ENCODE measurements around the gene TMEM141.

Gene TMEM141

GRCh38 chr9:136838314-136839228 is 47.4 kb downstream of the TMEM141 start:
- Histone ChIP-seq H3K4me2 (no peak overlapping the region), H3K9ac (no peak overlapping the region), H4K20me1 (ENCODE audit: insufficient read depth) (no peaks in the 10 kb centered on the region), H2AFZ (ENCODE audit: low read depth) (no peak overlapping the region), H3K27me3 (ENCODE audit: insufficient read depth, low read depth) (no peaks in the 10 kb centered on the region), H3K36me3 (ENCODE audit: insufficient read depth) (no peaks in the 10 kb centered on the region), H3K27ac (no peak overlapping the region), H3K79me2 (ENCODE audit: insufficient read depth, low read depth) (no peaks in the 10 kb centered on the region), H3K4me1 (ENCODE audit: low read depth, poor library complexity, severe bottlenecking) (peaks cover 24% of the 10 kb centered on the region), H3K4me3 (IDR thresholded peaks at IDR 0.05; ENCODE audit: insufficient read depth, low read depth, low read length) (no peak overlapping the region)
- TF ChIP-seq CTCF (conservative IDR thresholded peaks at IDR 0.05; ENCODE audit: low read depth, low read length): no peak

GRCh38 chr9:136839229-136840139 is 48.3 kb downstream of the TMEM141 start:
- H3K4me3 ChIP-seq (IDR thresholded peaks at IDR 0.05; ENCODE audit: insufficient read depth, low read depth, low read length): no peak overlapping the region
- no peaks in the 10 kb centered on the region for H3K36me3 ChIP-seq (ENCODE audit: insufficient read depth)
- H3K4me2 ChIP-seq: no peak overlapping the region
- TF ChIP-seq CTCF (conservative IDR thresholded peaks at IDR 0.05; ENCODE audit: low read depth, low read length): no peak
- no peaks in the 10 kb centered on the region for H3K79me2 ChIP-seq (ENCODE audit: insufficient read depth, low read depth)
- no peaks in the 10 kb centered on the region for H4K20me1 ChIP-seq (ENCODE audit: insufficient read depth)
- peaks cover 29% of the 10 kb centered on the region for H3K4me1 ChIP-seq (ENCODE audit: low read depth, poor library complexity, severe bottlenecking)
- H3K27ac ChIP-seq: no peak overlapping the region
- no peak overlapping the region for H2AFZ ChIP-seq (ENCODE audit: low read depth)
- no peak overlapping the region for H3K9ac ChIP-seq
- H3K27me3 ChIP-seq (ENCODE audit: insufficient read depth, low read depth): no peaks in the 10 kb centered on the region

GRCh38 chr9:136840140-136840876 is 49.2 kb downstream of the TMEM141 start:
- Histone ChIP-seq H3K4me1 (ENCODE audit: low read depth, poor library complexity, severe bottlenecking) (peaks cover 29% of the 10 kb centered on the region), H3K4me3 (IDR thresholded peaks at IDR 0.05; ENCODE audit: insufficient read depth, low read depth, low read length) (no peak overlapping the region), H3K36me3 (ENCODE audit: insufficient read depth) (no peaks in the 10 kb centered on the region), H3K4me2 (no peak overlapping the region), H4K20me1 (ENCODE audit: insufficient read depth) (no peaks in the 10 kb centered on the region), H3K27me3 (ENCODE audit: insufficient read depth, low read depth) (no peaks in the 10 kb centered on the region), H3K27ac (no peak overlapping the region), H2AFZ (ENCODE audit: low read depth) (no peak overlapping the region), H3K79me2 (ENCODE audit: insufficient read depth, low read depth) (no peaks in the 10 kb centered on the region), H3K9ac (no peak overlapping the region)
- no peak for TF ChIP-seq CTCF (conservative IDR thresholded peaks at IDR 0.05; ENCODE audit: low read depth, low read length)
